Caco-2 (cell line): ENCODE results near the gene PCDHA10. TPM values are rescaled to one million over a fixed set of nuclear protein-coding genes. Genes with fewer than 3 reads are reported as not detected.
"Not testable (repeated sequence)": the region's sequence is repeated elsewhere in the genome, so short reads cannot be mapped to it uniquely, and the experiment has no call there.

Experiments used
- BruUV-seq: library from RNA; stranded (reverse); fragments of 400-500 nt; replicated peaks from 2 replicates; lab custom pipeline; 2021; lab: Mats Ljungman, UMichigan
- CTCF ChIA-PET: fragments of 300-600 bp; sonication (Branson Sonifier 250); formaldehyde crosslinking; loops from one replicate; lab custom pipeline; 2022; ENCODE audit warnings: antibody characterized with exemption; lab: Charles Lee
- POLR2A ChIA-PET: fragments of 300-600 bp; sonication (Branson Sonifier 250); formaldehyde crosslinking; loops from one replicate; lab custom pipeline; 2022; ENCODE audit warnings: antibody characterized with exemption; lab: Charles Lee
- DNase-seq, 2 experiments: peaks; one replicate each; pipeline versions ENCODE4 v3.0.0 to v3.0.0-alpha.2; 2020 to 2022
- H3K27me3 ChIP-seq: replicated peaks from 2 replicates; pipeline ENCODE4 v1.6.0; 2011; ENCODE audit warnings: low read length; ENCODE audit not compliant: control insufficient read depth, insufficient read depth
- H3K36me3 ChIP-seq: 2 replicates; pipeline ENCODE4 v1.5.1; 2011; ENCODE audit warnings: low read length; ENCODE audit not compliant: control insufficient read depth, insufficient read depth
- H3K4me1 ChIP-seq: fragments of 250-450 bp; sonication (Bioruptor Pico); 2 replicates; pipeline ENCODE4 v1.5.1; 2020; ENCODE audit warnings: mild to moderate bottlenecking
- H3K4me3 ChIP-seq: 2 replicates; pipeline ENCODE4 v1.5.1; 2011; ENCODE audit warnings: low read depth, mild to moderate bottlenecking, control low read depth, low read length
- H3K9me3 ChIP-seq: fragments of 250-450 bp; sonication (Bioruptor Pico); 2 replicates; pipeline ENCODE4 v1.5.1; 2020; ENCODE audit warnings: mild to moderate bottlenecking, moderate library complexity
- H3K27ac Mint-ChIP-seq: one replicate; pipeline ENCODE4 v1.8.0; 2022; ENCODE audit warnings: mixed read lengths; ENCODE audit not compliant: unreplicated experiment
- H3K27me3 Mint-ChIP-seq: one replicate; pipeline ENCODE4 v1.8.0; 2022; ENCODE audit warnings: mixed read lengths; ENCODE audit not compliant: insufficient read depth, unreplicated experiment
- H3K36me3 Mint-ChIP-seq: one replicate; pipeline ENCODE4 v1.8.0; 2022; ENCODE audit warnings: mild to moderate bottlenecking, mixed read lengths; ENCODE audit not compliant: insufficient read depth, unreplicated experiment
- H3K4me1 Mint-ChIP-seq: one replicate; pipeline ENCODE4 v1.8.0; 2022; ENCODE audit warnings: low read depth, mixed read lengths; ENCODE audit not compliant: unreplicated experiment
- H3K4me3 Mint-ChIP-seq: one replicate; pipeline ENCODE4 v1.8.0; 2022; ENCODE audit warnings: mild to moderate bottlenecking, moderate library complexity, mixed read lengths; ENCODE audit not compliant: unreplicated experiment
- H3K9me3 Mint-ChIP-seq: one replicate; pipeline ENCODE4 v1.8.0; 2022; ENCODE audit warnings: mixed read lengths; ENCODE audit not compliant: unreplicated experiment
- CTCF ChIP-seq, 2 experiments: fragments of 200-600 bp in 1 of 2; IDR thresholded peaks; 1 replicate in 1 of 2; 2 replicates in 1 of 2; pipeline versions ENCODE4 v1.5.1 to v1.8.0; 2011 to 2022; ENCODE audit warnings: antibody characterized with exemption in 1 of 2, control low read depth in 1 of 2, inconsistent platforms in 1 of 2, low read depth in 1 of 2, low read length in 1 of 2, mild to moderate bottlenecking in 1 of 2, moderate library complexity in 1 of 2; ENCODE audit not compliant: insufficient read depth in 1 of 2, severe bottlenecking in 1 of 2, unreplicated experiment in 1 of 2
- intact Hi-C: fragments of 100-400 bp; cut with micrococcal nuclease; formaldehyde crosslinking; loops from one replicate; pipeline ENCODE4 v1.10.0; 2022; ENCODE audit not compliant: unreplicated experiment
- total RNA-seq: library from RNA; stranded (reverse); gene quantifications from 2 replicates; pipeline ENCODE4 v1.2.3, GENCODE V29; 2022

PCDHA10 gene
- total RNA-seq, 1 experiment from 2014 or later: 0.02 TPM

GRCh38 chr5:140808889-140809291, 46.8 kb upstream of the PCDHA10 start:
- Histone ChIP-seq H3K4me1 (no peaks in the 10 kb centered on the region), H3K9me3 (no peaks in the 10 kb centered on the region), H3K27me3 (no peaks in the 10 kb centered on the region), H3K4me3 (no peak overlapping the region), H3K36me3 (no peaks in the 10 kb centered on the region)
- H3K36me3 Mint-ChIP-seq: no peaks in the 10 kb centered on the region
- H3K9me3 Mint-ChIP-seq: peaks cover 21% of the 10 kb centered on the region
- intact Hi-C loops: no loop called here
- no peak overlapping the region for H3K27ac Mint-ChIP-seq
- DNase-seq: no peak
- H3K4me1 Mint-ChIP-seq: no peaks in the 10 kb centered on the region
- no TSS peak for BruUV-seq
- ChIA-PET POLR2A (no interaction called here), CTCF (no interaction called here)
- no peak for TF ChIP-seq CTCF (IDR thresholded peaks at IDR 0.05; ENCODE audit: insufficient read depth in 1 of 2, low read depth in 1 of 2, low read length in 1 of 2, severe bottlenecking in 1 of 2, unreplicated experiment in 1 of 2)
- H3K4me3 Mint-ChIP-seq: no peak overlapping the region
- no peaks in the 10 kb centered on the region for H3K27me3 Mint-ChIP-seq

- no peaks in the 10 kb centered on the region for H3K36me3 ChIP-seq
- BruUV-seq: no TSS peak
- no peaks in the 10 kb centered on the region for H3K27me3 ChIP-seq
- no peaks in the 10 kb centered on the region for H3K4me1 ChIP-seq
- no peaks in the 10 kb centered on the region for H3K27me3 Mint-ChIP-seq
- no peaks in the 10 kb centered on the region for H3K36me3 Mint-ChIP-seq
- H3K4me3 Mint-ChIP-seq: no peak within 1 kb of the TSS
- no peak for DNase-seq
- peaks cover 6% of the 10 kb centered on the region for H3K9me3 Mint-ChIP-seq
- H3K4me3 ChIP-seq: no peak within 1 kb of the TSS
- ChIA-PET POLR2A (no interaction called here), CTCF (no interaction called here)
- intact Hi-C loops: no loop called here
- H3K4me1 Mint-ChIP-seq: no peaks in the 10 kb centered on the region
- TF ChIP-seq CTCF (IDR thresholded peaks at IDR 0.05; ENCODE audit: insufficient read depth in 1 of 2, low read depth in 1 of 2, low read length in 1 of 2, severe bottlenecking in 1 of 2, unreplicated experiment in 1 of 2): no peak
- no peaks in the 10 kb centered on the region for H3K9me3 ChIP-seq
- H3K27ac Mint-ChIP-seq: no peak within 1 kb of the TSS
Measured at GRCh38 chr5:140821375-140822280, 34.1 kb upstream of the PCDHA10 start, which contains the start of gene PCDHA5. TSS of gene PCDHA5 (plus strand) at chr5:140821613.

- no peaks in the 10 kb centered on the region for H3K36me3 ChIP-seq
- H3K27me3 ChIP-seq: no peaks in the 10 kb centered on the region
- Mint-ChIP-seq H3K4me1 (no peaks in the 10 kb centered on the region), H3K27ac (no peak overlapping the region), H3K36me3 (no peaks in the 10 kb centered on the region), H3K27me3 (no peaks in the 10 kb centered on the region), H3K9me3 (peaks cover 8% of the 10 kb centered on the region), H3K4me3 (no peak overlapping the region)
- POLR2A ChIA-PET: no interaction called here
- no peaks in the 10 kb centered on the region for H3K9me3 ChIP-seq
- no peak overlapping the region for H3K4me3 ChIP-seq
- intact Hi-C loops: no loop called here
- CTCF ChIA-PET: no interaction called here
- BruUV-seq: no TSS peak
- no peak for TF ChIP-seq CTCF (IDR thresholded peaks at IDR 0.05; ENCODE audit: insufficient read depth in 1 of 2, low read depth in 1 of 2, low read length in 1 of 2, severe bottlenecking in 1 of 2, unreplicated experiment in 1 of 2)
- no peak for DNase-seq
- no peaks in the 10 kb centered on the region for H3K4me1 ChIP-seq
Measured at GRCh38 chr5:140822281-140822629, 33.4 kb upstream of the PCDHA10 start.

- H3K9me3 ChIP-seq, H3K4me3 ChIP-seq, DNase-seq, H3K4me3 Mint-ChIP-seq, CTCF ChIA-PET, H3K36me3 Mint-ChIP-seq, H3K4me1 Mint-ChIP-seq, H3K27ac Mint-ChIP-seq, H3K27me3 ChIP-seq, BruUV-seq, H3K9me3 Mint-ChIP-seq, H3K36me3 ChIP-seq, H3K27me3 Mint-ChIP-seq, POLR2A ChIA-PET, H3K4me1 ChIP-seq, intact Hi-C loops: not testable (repeated sequence)
Measured at GRCh38 chr5:140822969-140823368, 32.7 kb upstream of the PCDHA10 start.
